Stimulated activated CD4-positive, alpha-beta T cell treated with anti-CD3 and anti-CD28 coated beads, Interleukin-4, amount 100 ng/mL, for 4 hours (primary cell): Measurements from ENCODE around the gene DBP.
"Not testable (repeated sequence)": the region's sequence is repeated elsewhere in the genome, so short reads cannot be mapped to it uniquely, and the experiment has no call there.

ENCODE experiments used
- DNase-seq, 2 experiments: peaks; one replicate each; pipeline ENCODE4 v3.0.0-alpha.2; 2020

Gene DBP

GRCh38 chr19:48664476-48664875, 27.3 kb upstream of the DBP start:
- no peak for DNase-seq

DNA sequence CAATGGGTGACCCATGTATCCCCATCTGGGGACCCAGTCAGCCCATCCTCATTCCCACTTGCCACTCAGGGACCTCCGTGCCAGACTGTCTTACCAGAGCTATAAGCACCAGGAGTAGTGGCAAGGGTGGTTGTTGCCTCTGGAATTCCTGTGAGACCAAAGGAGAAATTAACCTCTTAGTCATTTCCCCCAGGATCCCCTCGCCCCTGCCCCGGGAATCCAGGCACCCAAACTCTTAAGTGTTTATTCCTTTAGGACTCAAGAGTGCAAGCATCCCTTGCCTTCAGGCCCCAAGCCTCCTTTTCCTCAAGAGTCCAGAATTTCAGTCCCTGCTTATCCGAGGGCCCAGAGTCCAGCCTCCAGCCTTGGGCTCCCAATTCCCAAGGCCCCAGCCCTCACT, 26.5 kb upstream of the DBP start:
- no peak for DNase-seq

GRCh38 chr19:48661711-48662090, 24.5 kb upstream of the DBP start:
- DNase-seq, result no peak

DNA sequence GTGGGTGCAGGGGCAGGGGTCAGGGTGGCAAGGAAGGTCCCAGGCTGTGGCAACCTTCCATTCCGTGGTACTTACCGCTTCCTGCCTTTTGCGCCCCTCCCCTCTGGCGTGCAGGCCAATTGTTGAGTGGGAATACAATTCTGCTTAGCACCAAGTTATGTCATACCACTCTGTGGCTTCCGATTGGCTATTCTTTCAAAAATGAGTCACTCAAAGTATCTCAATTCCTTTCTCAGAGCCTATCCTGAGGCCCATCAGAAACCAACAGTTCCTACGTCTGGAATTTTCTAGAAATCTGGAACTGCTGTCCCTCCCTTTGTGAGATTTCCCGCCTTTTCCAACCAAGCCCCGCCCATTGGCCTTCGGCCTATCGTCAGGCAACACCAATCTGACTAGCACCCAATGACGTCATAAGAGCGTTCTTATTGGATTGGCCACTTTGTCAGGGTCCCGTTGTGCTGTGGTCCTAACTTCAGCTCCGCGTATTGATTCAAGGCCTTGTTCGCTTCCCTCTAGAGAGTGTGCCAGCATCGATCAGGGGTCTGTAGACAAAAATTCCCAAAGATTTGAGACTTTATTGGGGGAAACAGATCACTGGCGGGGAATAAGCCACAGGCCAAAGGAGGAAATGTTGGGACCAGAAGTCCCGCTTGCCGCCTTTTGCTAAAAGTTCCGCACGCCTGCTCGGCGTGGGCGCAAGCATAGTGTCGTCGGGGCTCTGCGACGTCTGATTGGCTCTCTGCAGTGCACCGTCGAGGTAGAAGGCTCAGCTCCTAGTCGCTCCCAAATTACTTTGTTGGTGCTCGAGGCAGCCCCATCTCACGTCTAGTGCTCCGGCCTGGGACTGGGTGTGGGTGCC, 23.9 kb upstream of the DBP start:
- peak; percentile 71 for DNase-seq

DNA sequence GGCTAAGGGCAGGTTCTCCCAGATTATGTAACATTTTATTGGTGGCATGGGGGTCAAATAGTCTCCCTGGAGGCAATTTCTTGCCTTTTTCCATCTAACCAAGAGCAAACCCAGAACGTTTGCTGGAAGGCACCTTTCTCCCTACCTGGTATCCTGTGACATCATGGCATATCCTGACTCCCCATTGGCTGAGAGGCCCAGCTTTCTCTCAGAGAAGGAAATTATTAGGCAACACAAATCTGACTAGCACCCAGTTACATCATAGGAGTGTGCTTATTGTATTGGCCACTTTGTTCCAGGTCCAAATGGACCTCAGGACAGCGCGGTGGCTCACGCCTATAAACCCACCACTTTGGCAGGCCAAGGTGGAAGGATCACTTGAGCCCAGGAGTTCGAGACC, 22.6 kb upstream of the DBP start:
- DNase-seq, result no peak

GRCh38 chr19:48658483-48658882, 21.3 kb upstream of the DBP start:
- no peak for DNase-seq

- DNase-seq, result not testable (repeated sequence)
Measured at GRCh38 chr19:48657828-48658227, 20.6 kb upstream of the DBP start.

DNA sequence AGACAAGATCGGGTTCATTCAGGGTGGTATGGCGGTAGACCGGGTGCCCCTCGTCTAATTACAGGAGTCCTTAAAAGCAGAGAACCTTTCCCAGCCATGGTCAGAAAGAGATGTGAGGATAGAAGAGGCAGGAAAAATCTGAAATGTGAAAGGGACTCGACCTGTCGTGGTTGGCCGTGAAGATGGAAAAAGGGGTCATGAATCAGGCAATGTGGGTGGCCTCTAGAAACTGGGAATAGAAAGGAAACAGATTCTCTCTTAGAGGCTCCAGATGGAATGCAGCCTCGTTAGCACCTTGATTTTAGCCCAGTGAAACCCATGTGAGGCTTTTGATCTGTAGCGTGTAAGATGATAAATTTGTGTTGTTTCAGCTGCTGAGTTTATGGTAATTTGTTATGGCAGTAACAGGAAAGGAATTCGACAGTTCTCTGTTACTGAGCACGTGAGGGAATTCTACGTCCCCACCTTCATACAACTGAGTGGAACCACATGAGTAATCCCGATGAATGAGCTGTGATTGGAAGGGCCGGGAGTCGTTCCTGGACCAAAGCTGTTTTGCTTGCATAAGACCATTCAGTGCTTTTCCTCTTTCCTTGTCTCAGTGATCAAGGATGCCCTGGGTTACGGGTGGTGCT, 19.8 kb upstream of the DBP start:
- DNase-seq, result no peak

DNA sequence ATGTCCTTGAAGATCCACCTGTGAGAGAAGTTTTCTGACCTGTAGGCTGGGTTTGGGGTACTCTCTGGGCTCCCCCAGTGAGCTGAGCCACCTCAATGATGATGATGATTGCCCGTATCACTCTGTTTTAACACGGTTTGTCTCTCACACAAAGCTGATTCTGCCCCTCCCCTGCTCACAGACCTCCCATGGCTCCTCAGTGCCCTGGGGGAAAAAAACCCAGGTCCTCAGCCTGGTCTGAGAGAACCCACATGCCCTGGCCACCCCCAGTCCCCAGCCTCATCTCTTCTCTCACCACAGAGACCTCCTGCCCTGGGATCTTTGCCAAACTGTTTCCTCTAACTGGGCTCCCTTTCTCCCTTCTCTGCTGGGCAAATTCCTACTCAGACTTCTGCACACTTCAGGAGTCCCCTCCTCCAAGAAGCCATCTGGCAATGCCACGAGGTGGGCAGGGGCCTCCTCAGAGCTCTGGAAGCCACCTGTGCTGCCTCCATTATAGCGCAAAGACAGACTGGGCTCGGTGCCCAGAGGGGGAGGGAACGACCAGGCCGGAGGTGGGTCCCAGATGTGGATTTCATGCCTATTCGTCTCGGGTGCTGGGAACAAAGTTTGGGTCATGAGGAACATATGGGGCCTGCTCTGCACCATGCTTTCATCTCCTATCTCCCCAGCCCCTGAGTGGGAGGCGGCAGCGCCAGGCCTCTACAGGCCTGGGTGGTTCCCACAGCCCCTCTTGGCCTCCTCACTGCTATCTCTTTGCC, 17.3 kb upstream of the DBP start:
- DNase-seq, result no peak

DNA sequence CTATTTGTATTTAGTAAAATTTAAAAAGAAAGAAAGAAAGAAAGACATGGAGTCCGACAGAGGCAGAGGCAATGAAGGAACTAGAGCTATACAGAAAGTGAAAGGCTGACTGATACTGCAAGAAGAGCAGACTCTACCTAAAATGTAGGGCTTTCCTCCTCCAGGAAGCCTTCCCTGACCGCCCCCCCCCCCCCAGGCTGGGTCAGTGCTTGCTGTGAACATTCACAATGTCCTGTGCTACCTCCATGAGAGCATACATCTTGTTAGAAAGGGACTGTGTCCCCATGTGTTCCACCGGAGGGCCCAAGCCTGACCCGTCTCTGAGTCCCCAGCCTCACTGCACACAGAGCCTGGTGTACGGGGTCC, 14.5 kb upstream of the DBP start:
- DNase-seq, result no peak

GRCh38 chr19:48650974-48651682, 13.9 kb upstream of the DBP start:
- no peak for DNase-seq

GRCh38 chr19:48648134-48648533, 11.0 kb upstream of the DBP start:
- no peak for DNase-seq

- no peak for DNase-seq
Measured at GRCh38 chr19:48646722-48647216, 9.6 kb upstream of the DBP start.

GRCh38 chr19:48646001-48646721, 9.0 kb upstream of the DBP start, which contains the start of gene CA11:
TSS of gene CA11 (minus strand) at chr19:48646187. CDS start at chr19:48645632, 555 bp downstream.
- peak; percentile 87 to 92 for DNase-seq

- no peak for DNase-seq
Measured at GRCh38 chr19:48645620-48646000, 8.4 kb upstream of the DBP start.

DNA sequence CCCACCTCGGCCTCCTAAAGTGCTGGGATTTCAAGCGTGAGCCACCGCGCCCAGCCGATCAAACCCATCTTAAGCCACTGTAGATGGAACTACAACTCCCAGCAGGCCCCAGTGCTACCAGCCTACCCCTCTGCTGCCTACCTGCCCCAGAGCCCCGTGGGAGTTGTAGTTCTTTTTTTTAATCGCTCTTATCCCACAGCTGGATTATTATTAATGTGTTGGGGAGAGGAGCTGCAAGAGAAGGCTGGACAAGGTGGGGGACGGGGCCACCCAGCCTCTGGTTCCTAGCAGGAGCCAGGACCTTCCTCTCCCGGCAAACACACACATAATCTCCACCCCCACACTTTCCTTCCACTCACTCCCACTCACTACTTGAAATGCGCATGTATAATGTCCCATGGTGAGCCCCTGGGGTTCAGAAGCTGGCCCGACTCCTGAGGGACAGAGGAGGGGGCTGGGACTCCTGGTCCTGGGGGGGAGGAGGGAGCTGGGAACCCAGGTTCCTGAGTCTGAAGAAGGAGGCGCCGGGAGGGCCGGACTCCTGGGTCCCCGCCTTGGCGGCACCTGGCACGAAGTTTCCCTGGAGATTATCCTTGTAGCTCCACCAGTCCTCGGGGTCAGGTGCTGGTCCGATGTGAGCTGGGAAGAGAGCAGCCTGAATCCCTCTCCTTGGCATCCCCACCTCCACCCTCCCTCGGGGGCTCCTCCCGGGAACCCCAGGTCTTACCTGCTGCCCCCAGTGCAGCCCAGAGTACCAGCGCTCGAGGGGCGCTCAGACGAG, 7.8 kb upstream of the DBP start:
- peak; percentile 63 to 72 for DNase-seq

DNA sequence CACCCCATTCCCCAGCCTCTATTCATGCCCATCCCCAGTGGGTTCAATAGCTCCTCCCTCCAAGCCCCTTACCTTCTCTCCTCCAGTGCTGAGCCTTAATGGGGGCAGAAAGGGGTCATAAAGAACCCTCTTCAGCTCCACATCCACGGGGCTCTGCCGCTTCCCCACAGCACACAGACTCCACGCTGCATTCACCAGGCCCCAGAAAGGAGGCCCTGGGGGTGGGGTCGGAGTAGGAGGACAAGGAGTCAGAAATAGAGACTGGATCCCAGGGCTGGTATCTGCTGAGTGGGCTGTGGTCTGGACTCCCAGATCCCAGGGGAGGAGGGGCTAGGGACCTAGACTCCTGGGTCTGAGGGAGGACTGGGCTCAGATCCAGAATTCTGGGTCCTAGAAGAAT, 7.2 kb upstream of the DBP start:
- DNase-seq, result no peak

DNA sequence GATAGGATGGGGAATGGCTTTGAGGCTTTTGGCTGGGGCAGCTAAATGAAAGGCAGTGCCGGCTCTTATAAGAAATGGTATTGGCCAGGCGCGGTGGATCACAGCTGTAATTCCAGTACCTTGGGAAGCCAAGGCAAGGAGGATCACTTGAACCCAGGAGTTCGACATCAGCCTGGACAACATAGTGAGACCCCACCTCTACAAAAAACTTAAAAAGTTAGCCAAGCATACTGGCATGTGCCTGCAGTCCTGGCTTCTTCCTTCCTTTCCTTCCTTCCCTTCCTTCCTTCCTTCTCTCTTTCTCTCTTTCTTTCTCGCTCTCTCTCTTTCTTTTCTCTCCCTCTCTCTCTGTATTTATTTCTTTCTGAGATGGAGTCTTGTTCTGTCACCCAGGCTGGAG, 5.7 kb upstream of the DBP start:
- DNase-seq, result no peak

- no peak for DNase-seq
Measured at GRCh38 chr19:48641850-48642249, 4.7 kb upstream of the DBP start.

- DNase-seq, result no peak
Measured at GRCh38 chr19:48639483-48640375, 2.5 kb upstream of the DBP start.
